Fibroblast of lung (primary cell): ENCODE data around the gene GET3. TPM values are rescaled to one million over a fixed set of nuclear protein-coding genes. Genes with fewer than 3 reads are reported as not detected.

ENCODE experiments used
- DNase-seq, 2 donors: peaks; one replicate each; pipeline versions ENCODE4 v3.0.0 to v3.0.0-alpha.2; 2010; ENCODE audit warnings: low read depth in 2 of 2
- H2AFZ ChIP-seq: 2 replicates; pipeline ENCODE4 v1.5.1; 2012; ENCODE audit warnings: low read length, control low read depth, inconsistent platforms
- H3K27ac ChIP-seq: 2 replicates; pipeline ENCODE4 v1.5.1; 2011; ENCODE audit warnings: low read length, control low read depth; ENCODE audit not compliant: insufficient read depth
- H3K27me3 ChIP-seq: 2 replicates; pipeline ENCODE4 v1.5.1; 2011; ENCODE audit warnings: mild to moderate bottlenecking, low read length; ENCODE audit not compliant: control insufficient read depth, insufficient read depth
- H3K36me3 ChIP-seq: 2 replicates; pipeline ENCODE4 v1.5.1; 2011; ENCODE audit warnings: low read length; ENCODE audit not compliant: control insufficient read depth, insufficient read depth
- H3K4me1 ChIP-seq: 2 replicates; pipeline ENCODE4 v1.5.1; 2011; ENCODE audit warnings: low read length; ENCODE audit not compliant: control insufficient read depth, insufficient read depth; ENCODE audit errors: extremely low read depth
- H3K4me2 ChIP-seq: 2 replicates; pipeline ENCODE4 v1.5.1; 2011; ENCODE audit warnings: low read length, control low read depth; ENCODE audit not compliant: insufficient read depth; ENCODE audit errors: extremely low read depth
- H3K4me3 ChIP-seq, 4 experiments: fragments of 200-600 bp in 1 of 4; sonication (generic) in 1 of 4; replicated peaks in 1 of 4; 2 replicates each; pipeline ENCODE4 v1.5.1; 2011 to 2016; ENCODE audit warnings: low read length in 4 of 4, low read depth in 3 of 4, mild to moderate bottlenecking in 3 of 4, control low read depth in 2 of 4, inconsistent platforms in 1 of 4, mixed read lengths in 1 of 4; ENCODE audit not compliant: insufficient read depth in 1 of 4; ENCODE audit errors: control extremely low read depth in 1 of 4
- H3K79me2 ChIP-seq: 2 replicates; pipeline ENCODE4 v1.5.1; 2012; ENCODE audit warnings: mild to moderate bottlenecking, low read length, inconsistent platforms; ENCODE audit not compliant: control insufficient read depth, insufficient read depth
- H3K9ac ChIP-seq: 2 replicates; pipeline ENCODE4 v1.5.1; 2011; ENCODE audit warnings: mild to moderate bottlenecking, low read length, control low read depth; ENCODE audit not compliant: insufficient read depth
- H3K9me3 ChIP-seq: 2 replicates; pipeline ENCODE4 v1.5.1; 2012; ENCODE audit warnings: low read depth, low read length; ENCODE audit not compliant: control insufficient read depth, insufficient read depth
- H4K20me1 ChIP-seq: 2 replicates; pipeline ENCODE4 v1.5.1; 2011; ENCODE audit warnings: low read length; ENCODE audit not compliant: control insufficient read depth, insufficient read depth; ENCODE audit errors: extremely low read depth
- CTCF ChIP-seq, 2 donors: IDR thresholded peaks in 1 of 2; conservative IDR thresholded peaks in 1 of 2; 1 replicate in 1 of 2; 2 replicates in 1 of 2; pipeline ENCODE4 v1.5.1; 2011 to 2012; ENCODE audit warnings: low read length in 2 of 2, control low read depth in 1 of 2, inconsistent platforms in 1 of 2, low read depth in 1 of 2, mild to moderate bottlenecking in 1 of 2
- EZH2 ChIP-seq: IDR thresholded peaks from 2 replicates; pipeline ENCODE4 v1.5.1; 2012; ENCODE audit warnings: low read length, control low read depth, mild to moderate bottlenecking; ENCODE audit errors: missing control alignments
- polyA plus RNA-seq, 2 donors: library from polyadenylated mRNA; depleted of rRNA in 1 of 2; stranded (reverse) in 1 of 2; unstranded in 1 of 2; fragments of >200 nt; gene quantifications; 2 replicates each; pipeline ENCODE4 v1.2.1, GENCODE V29; 2011 to 2012; ENCODE audit warnings: missing spikeins in 1 of 2
- total RNA-seq: library from RNA; depleted of rRNA; stranded (reverse); fragments of >200 nt; gene quantifications from 2 replicates; pipeline ENCODE4 v1.2.1, GENCODE V29; 2014

GET3 gene
- total and polyA plus RNA-seq, 2 donors (not counting 1 experiment from before 2014, with no cell fraction given): 94.1 to 123 TPM

- H3K36me3 ChIP-seq: no peaks in the 10 kb centered on the region
- no peaks in the 10 kb centered on the region for H4K20me1 ChIP-seq
- no peaks in the 10 kb centered on the region for H3K27me3 ChIP-seq
- H3K79me2 ChIP-seq: no peaks in the 10 kb centered on the region
- no peaks in the 10 kb centered on the region for H3K9me3 ChIP-seq
- no peak overlapping the region for H3K4me2 ChIP-seq
- no peak overlapping the region for H2AFZ ChIP-seq
- H3K9ac ChIP-seq: no peak overlapping the region
- no peak for TF ChIP-seq EZH2
- TF ChIP-seq CTCF (conservative IDR thresholded peaks at IDR 0.05 in 1 of 2, IDR thresholded peaks at IDR 0.05 in 1 of 2; ENCODE audit: low read depth in 1 of 2, low read length in 2 of 2): no peak
- no peak overlapping the region for H3K27ac ChIP-seq
- DNase-seq: no peak
- H3K4me3 ChIP-seq: no peak overlapping the region
- peaks cover 5% of the 10 kb centered on the region for H3K4me1 ChIP-seq
These were observed 32.4 kb downstream of the GET3 start for GRCh38 chr19:12769689-12770088.

- Histone ChIP-seq H3K79me2 (no peaks in the 10 kb centered on the region), H3K9me3 (no peaks in the 10 kb centered on the region), H3K36me3 (no peaks in the 10 kb centered on the region), H4K20me1 (no peaks in the 10 kb centered on the region), H3K4me2 (no peak overlapping the region), H3K27me3 (no peaks in the 10 kb centered on the region), H3K27ac (no peak overlapping the region), H2AFZ (no peak overlapping the region), H3K4me1 (peaks cover 7% of the 10 kb centered on the region), H3K9ac (no peak overlapping the region), H3K4me3 (no peak overlapping the region)
- no peak for TF ChIP-seq CTCF (conservative IDR thresholded peaks at IDR 0.05 in 1 of 2, IDR thresholded peaks at IDR 0.05 in 1 of 2; ENCODE audit: low read depth in 1 of 2, low read length in 2 of 2)
- TF ChIP-seq EZH2: no peak
- DNase-seq: no peak
These were observed 33.6 kb downstream of the GET3 start for GRCh38 chr19:12770922-12771321.

GRCh38 chr19:12772323-12772722, 35.0 kb downstream of the GET3 start:
- Histone ChIP-seq H3K4me1 (peaks cover 8% of the 10 kb centered on the region), H3K27ac (no peak overlapping the region), H3K4me2 (no peak overlapping the region), H3K27me3 (no peaks in the 10 kb centered on the region), H3K9ac (no peak overlapping the region), H3K4me3 (no peak overlapping the region), H2AFZ (no peak overlapping the region), H3K79me2 (no peaks in the 10 kb centered on the region), H3K9me3 (no peaks in the 10 kb centered on the region), H4K20me1 (no peaks in the 10 kb centered on the region), H3K36me3 (no peaks in the 10 kb centered on the region)
- DNase-seq: no peak
- TF ChIP-seq CTCF (conservative IDR thresholded peaks at IDR 0.05 in 1 of 2, IDR thresholded peaks at IDR 0.05 in 1 of 2; ENCODE audit: low read depth in 1 of 2, low read length in 2 of 2): no peak
- no peak for TF ChIP-seq EZH2
